Stimulated activated CD4-positive, alpha-beta T cell treated with anti-CD3 and anti-CD28 coated beads, TNF-alpha, amount 100 ng/mL, for 24 hours (primary cell): ENCODE results near the gene RIC1.
"Not testable (repeated sequence)": the region's sequence is repeated elsewhere in the genome, so short reads cannot be mapped to it uniquely, and the experiment has no call there.

Experiments used
- DNase-seq, 3 experiments: peaks; one replicate each; pipeline ENCODE4 v3.0.0-alpha.2; 2020; ENCODE audit warnings: low read depth in 3 of 3

Gene RIC1

GRCh38 chr9:5786370-5787127 lies 157.6 kb downstream of the RIC1 start:
- DNase-seq: no peak

- DNase-seq: no peak
Observed at GRCh38 chr9:5787220-5787619, 158.3 kb downstream of the RIC1 start.

DNA sequence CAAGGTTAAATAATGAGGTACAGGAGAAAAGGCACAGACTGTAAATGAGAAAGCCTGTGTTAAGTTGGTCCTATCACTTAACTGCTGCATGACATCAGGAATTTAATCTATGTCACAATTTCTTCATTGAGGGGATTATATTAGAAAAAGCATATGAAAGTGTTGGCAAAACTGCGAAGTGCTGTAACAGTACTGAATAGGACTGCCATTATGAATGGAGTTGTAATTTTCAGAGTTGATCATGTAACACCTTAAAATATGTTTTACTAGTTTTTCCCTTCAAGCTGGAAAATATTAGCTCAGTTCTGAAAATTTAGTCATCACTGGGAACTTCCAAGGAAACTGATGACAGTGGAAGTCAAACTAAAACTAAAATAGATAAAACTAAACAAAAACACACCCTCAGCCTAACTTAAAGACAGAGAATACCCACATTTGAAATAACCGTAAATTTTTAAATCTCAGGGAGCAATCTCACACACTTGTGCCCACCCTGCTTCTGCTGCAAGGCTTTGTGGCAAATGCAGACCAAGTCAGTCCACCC lies 158.9 kb downstream of the RIC1 start:
- no peak for DNase-seq

GRCh38 chr9:5789489-5789888 lies 160.6 kb downstream of the RIC1 start:
- no peak for DNase-seq

DNA sequence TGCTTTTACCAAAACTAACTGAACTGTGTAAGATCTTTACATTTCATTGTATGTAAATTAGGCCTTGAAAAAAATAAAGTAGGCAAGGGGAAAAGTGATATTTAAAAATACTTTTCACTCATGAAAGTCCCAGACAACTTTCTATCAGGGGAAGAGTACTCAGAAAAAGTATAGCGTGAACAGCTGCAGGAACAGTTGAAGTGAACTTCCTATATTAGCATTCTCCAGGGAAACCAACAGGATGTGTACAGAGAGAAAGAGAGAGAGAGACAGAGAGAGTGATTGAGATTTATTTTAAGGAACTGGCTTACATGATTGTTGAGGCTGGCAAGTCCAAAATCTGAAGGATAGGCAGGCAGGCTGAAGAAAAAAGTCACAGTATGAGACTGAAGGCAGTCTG lies 162.0 kb downstream of the RIC1 start:
- no peak for DNase-seq

DNA sequence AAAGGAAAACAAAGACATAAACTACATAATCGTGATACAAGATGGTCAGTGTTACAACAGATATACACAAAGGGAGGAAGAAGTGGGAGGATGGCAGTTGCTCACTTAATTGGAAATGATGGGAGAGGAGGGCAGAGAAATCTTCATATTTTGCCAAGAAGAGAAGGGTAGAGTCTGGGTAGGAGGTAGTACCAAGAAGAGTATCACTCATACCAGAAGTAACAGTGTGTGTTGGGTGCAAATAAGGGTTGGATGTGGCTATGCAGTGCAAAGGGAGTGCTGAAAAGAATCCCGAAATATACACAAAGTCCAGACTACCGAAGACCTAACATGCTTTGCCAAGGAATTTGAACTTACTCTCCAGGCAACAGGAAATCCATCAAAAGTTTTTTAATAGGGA lies 163.0 kb downstream of the RIC1 start:
- DNase-seq: no peak

GRCh38 chr9:5793812-5794211 lies 164.9 kb downstream of the RIC1 start:
- no peak for DNase-seq

- DNase-seq: no peak
Observed at GRCh38 chr9:5796298-5796697, 167.4 kb downstream of the RIC1 start.

- DNase-seq: no peak
Observed at GRCh38 chr9:5798581-5798980, 169.7 kb downstream of the RIC1 start.

- DNase-seq: no peak
Observed at GRCh38 chr9:5799314-5799713, 170.4 kb downstream of the RIC1 start.

DNA sequence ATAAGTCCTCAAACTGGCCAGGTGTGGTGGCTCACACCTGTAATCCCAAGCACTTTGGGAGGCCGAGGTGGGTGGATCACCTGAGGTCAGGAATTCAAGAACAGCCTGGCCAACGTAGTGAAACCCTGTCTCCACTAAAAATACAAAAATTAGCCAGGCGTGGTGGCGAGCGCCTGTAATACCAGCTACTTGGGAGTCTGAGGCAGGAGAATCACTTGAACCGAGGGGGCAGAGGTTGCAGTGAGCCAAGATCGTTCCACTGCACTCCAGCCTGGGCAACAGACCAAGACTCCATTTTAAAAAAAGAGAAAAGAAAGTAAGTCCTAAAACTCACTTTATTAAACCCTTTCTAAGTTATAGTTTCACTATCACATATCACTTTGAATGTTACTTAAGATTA lies 171.5 kb downstream of the RIC1 start:
- DNase-seq: not testable (repeated sequence)

GRCh38 chr9:5800969-5801738 lies 172.2 kb downstream of the RIC1 start:
- no peak for DNase-seq

DNA sequence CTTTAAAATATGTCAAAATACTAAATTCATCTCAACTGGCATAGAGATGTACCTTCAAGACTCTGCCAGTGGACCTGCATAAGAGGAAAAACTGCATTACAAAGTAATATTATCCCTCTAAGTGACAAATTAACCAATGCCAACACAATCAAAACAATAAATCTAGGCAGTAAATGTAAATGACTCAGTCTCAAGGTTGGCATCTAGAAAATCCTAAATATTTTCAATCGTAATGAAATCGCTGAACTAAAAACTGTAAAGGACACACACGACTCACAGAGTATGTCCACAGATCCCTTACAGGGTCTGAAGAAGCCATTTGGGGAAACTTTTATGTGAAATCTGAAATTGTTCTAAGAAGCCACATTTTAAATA lies 172.8 kb downstream of the RIC1 start:
- no peak for DNase-seq

DNA sequence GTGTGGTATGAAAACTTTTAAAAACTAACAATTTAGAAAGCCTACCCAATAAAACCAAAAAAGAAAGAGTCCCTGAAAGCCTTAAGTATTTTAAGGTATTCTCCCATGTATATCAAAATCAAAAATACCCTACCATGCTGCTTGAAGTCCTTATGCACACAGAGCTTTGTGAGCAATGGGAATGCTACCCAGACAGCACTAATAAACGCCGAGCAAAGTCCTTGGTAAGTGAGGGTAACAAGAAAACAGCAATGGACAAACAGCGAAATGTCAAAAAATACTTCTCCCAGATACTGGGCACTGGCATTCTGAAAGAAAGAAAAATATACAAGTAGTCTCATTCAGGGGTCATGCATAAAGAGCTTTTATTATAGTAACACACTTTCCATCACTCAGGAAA lies 176.6 kb downstream of the RIC1 start:
- DNase-seq: no peak

GRCh38 chr9:5811751-5812150 lies 182.8 kb downstream of the RIC1 start:
- DNase-seq: no peak

DNA sequence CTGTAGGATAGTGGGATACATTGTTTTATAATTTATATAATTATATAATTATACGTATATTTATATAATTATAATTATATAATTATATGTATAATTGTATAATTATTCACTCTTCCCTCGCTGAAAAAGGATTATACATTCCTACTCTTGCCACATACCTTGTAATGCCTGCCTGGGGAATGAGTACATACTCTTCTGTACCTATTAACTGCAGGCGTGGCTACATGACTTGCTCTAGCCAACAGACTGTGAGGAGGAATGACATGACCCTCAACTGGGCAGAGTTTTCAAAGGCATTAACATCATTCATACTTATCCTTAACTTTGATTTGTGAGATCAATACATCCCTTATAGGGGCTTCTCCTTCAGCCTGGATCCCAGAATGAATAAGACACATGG lies 184.9 kb downstream of the RIC1 start:
- DNase-seq: no peak

GRCh38 chr9:5815461-5815860 lies 186.6 kb downstream of the RIC1 start:
- no peak for DNase-seq

- DNase-seq: no peak
Observed at GRCh38 chr9:5817862-5818261, 189.0 kb downstream of the RIC1 start.

DNA sequence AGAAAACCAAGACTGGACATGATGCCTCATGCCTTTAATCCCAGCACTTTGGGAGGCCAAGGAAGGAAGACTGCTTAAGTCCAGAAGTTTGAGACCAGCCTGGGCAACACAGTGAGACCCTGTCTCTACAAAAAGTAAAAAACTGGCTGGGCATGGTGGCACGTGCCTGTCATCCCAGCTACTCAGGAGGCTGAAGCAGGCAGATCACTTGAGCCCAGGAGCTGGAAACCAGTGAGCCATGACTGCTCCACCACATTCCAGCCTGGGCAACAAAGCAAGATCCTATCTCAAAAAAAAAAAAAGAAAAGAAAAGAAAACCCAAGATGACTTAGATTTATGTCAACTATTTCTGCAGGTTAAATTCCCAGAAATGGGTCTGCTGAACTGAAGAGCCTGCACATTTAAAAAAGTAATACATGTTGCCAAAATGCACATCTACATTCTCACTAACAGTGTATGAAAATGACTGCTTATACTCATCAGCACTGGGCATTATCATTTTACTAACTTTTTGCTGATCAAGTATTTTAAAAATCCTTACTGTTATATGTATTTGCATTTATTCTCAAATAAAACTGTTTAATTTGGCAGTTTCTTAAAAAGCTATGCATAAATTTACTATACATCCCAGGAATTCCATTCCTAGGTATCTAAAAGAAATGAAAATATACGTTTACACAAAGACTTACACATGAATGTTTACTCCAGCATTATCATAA lies 189.7 kb downstream of the RIC1 start:
- no peak for DNase-seq

DNA sequence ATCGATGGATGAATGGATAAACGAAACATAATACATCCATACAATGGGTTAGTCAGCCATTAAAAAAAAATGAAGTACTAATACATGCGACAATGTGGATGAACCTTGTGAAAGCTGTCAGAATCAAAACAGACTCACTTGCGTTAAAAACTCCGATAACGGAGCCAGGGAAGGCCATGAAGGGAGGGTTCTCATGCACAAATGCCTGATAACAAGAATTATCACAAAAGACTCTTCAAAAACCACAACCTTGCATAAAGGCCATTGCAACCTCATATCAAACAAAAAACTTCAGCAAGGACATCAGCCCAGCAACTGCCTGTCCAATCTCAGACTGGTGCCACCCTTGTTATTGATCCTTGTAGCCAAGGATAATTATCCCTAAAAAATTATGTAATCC lies 190.3 kb downstream of the RIC1 start:
- DNase-seq: no peak

DNA sequence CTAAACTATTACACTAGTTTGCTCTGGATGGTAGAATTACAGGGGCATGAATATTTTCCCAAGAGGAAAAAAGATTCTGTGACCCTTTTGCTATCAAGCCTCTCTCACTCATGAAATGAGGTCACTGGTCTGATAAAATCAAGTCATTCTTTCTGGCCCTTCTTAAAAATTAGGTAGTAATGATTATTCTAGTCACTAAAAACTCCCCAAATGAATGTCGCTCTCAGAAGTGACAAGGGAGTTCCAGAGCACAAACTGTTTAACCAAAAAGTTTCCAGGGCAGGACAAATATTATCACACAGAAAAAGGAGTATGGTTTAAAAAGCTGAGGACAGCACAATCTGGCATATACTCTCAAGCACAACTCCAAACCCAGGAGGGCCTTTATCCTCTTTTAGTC lies 191.5 kb downstream of the RIC1 start:
- DNase-seq: no peak

- no peak for DNase-seq
Observed at GRCh38 chr9:5825223-5825622, 196.3 kb downstream of the RIC1 start.
